Thyroid gland (tissue), 4 donors: ENCODE results near the gene OGDH. TPM values are rescaled to one million over a fixed set of nuclear protein-coding genes. Genes with fewer than 3 reads are reported as not detected.

ENCODE experiments used
- DNase-seq, 2 donors: peaks; one replicate each; pipeline ENCODE4 v3.0.0-alpha.2; 2019
- H3K27ac ChIP-seq, 3 donors: fragments of 200-600 bp; sonication (generic); 1 replicate in 2 of 3; 2 replicates in 1 of 3; pipeline ENCODE4 v1.5.1; 2016 to 2019; ENCODE audit warnings: mild to moderate bottlenecking in 1 of 3, moderate library complexity in 1 of 3
- H3K27me3 ChIP-seq: fragments of 200-600 bp; sonication (generic); one replicate; pipeline ENCODE4 v1.5.1; 2019
- H3K36me3 ChIP-seq, 2 donors: fragments of 200-600 bp; sonication (generic); one replicate each; pipeline ENCODE4 v1.5.1; 2016 to 2019
- H3K4me1 ChIP-seq, 2 donors: fragments of 200-600 bp; sonication (generic); one replicate each; pipeline ENCODE4 v1.5.1; 2017 to 2019
- H3K4me3 ChIP-seq, 3 donors: fragments of 200-600 bp; sonication (generic); replicated peaks in 1 of 3; 1 replicate in 2 of 3; 2 replicates in 1 of 3; pipeline ENCODE4 v1.5.1; 2016; ENCODE audit warnings: mild to moderate bottlenecking in 1 of 3
- H3K9me3 ChIP-seq: fragments of 200-600 bp; sonication (generic); one replicate; pipeline ENCODE4 v1.5.1; 2017
- CTCF ChIP-seq, 6 experiments: fragments of 200-600 bp in 3 of 6; fragments of 450-650 bp in 3 of 6; sonication (generic) in 3 of 6; IDR thresholded peaks; one replicate each; pipeline ENCODE4 v1.5.1; 2016 to 2019; ENCODE audit warnings: antibody characterized with exemption in 6 of 6, mild to moderate bottlenecking in 2 of 6, inconsistent platforms in 1 of 6, moderate library complexity in 1 of 6
- POLR2A ChIP-seq, 2 donors: fragments of 450-650 bp; IDR thresholded peaks; one replicate each; pipeline ENCODE4 v1.6.1; 2017; ENCODE audit warnings: antibody characterized with exemption in 2 of 2, mild to moderate bottlenecking in 2 of 2, moderate library complexity in 1 of 2
- WGBS, 2 donors: methylation state at CpG; one replicate each; pipeline ENCODE4 v1.1.5; 2017; 5-methylcytosine and 5-hydroxymethylcytosine counted together
- intact Hi-C: fragments of 100-400 bp; cut with DNase I; formaldehyde crosslinking; loops from one replicate; pipeline ENCODE4 v1.15.1; 2023
- total RNA-seq, 4 donors: library from RNA; depleted of rRNA; stranded (reverse); fragments of >200 nt; gene quantifications; one replicate each; pipeline ENCODE4 v1.2.3, GENCODE V29; 2016

The OGDH gene
- 100 to 1,000 TPM; 108 to 325 (median 201) TPM for total RNA-seq

- Histone ChIP-seq H3K9me3 (no peaks in the 10 kb centered on the region), H3K4me1 (peaks cover 14 to 17% of the 10 kb centered on the region in 2 donors), H3K36me3 (no peaks in the 10 kb centered on the region), H3K27ac (peak within 1 kb of the TSS; percentile 93 to 99 (median 97)), H3K4me3 (peak within 1 kb of the TSS; percentile 47 to 80 (median 76)), H3K27me3 (no peaks in the 10 kb centered on the region)
- WGBS, 2 donors = 1% methylated on average over 31 to 32 of the region's 93 CpGs
- TF ChIP-seq CTCF (IDR thresholded peaks at IDR 0.05) = peak in 1 of 6 experiments; percentile 36
- TF ChIP-seq POLR2A (IDR thresholded peaks at IDR 0.05) = peak; percentile 77 to 97
- peak; percentile 98 to 99 for DNase-seq
- intact Hi-C loops = no loop called here
These were observed at the start of gene OGDH for GRCh38 chr7:44606341-44607140. Gene OGDH, plus strand, starts transcription at chr7:44606627. Its CDS starts 17,717 bp downstream, at chr7:44624344.

GRCh38 chr7:44557485-44557884 lies 48.9 kb upstream of the OGDH start:
- H3K9me3 ChIP-seq = no peaks in the 10 kb centered on the region
- H3K36me3 ChIP-seq = no peaks in the 10 kb centered on the region
- intact Hi-C loops = no loop called here
- TF ChIP-seq CTCF (IDR thresholded peaks at IDR 0.05) = no peak
- no peak for TF ChIP-seq POLR2A (IDR thresholded peaks at IDR 0.05)
- 83 to 88% methylated on average over 2 of the region's 2 CpGs for WGBS, 2 donors
- H3K4me1 ChIP-seq = no peaks in the 10 kb centered on the region
- no peak for DNase-seq
- no peak overlapping the region for H3K4me3 ChIP-seq
- no peak overlapping the region for H3K27ac ChIP-seq
- no peaks in the 10 kb centered on the region for H3K27me3 ChIP-seq

GRCh38 chr7:44559485-44559884 lies 46.9 kb upstream of the OGDH start:
- TF ChIP-seq POLR2A (IDR thresholded peaks at IDR 0.05) (no peak), CTCF (IDR thresholded peaks at IDR 0.05) (no peak)
- Histone ChIP-seq H3K4me3 (no peak overlapping the region), H3K9me3 (no peaks in the 10 kb centered on the region)

GRCh38 chr7:44561481-44561880 lies 44.9 kb upstream of the OGDH start:
- Histone ChIP-seq H3K4me3 (no peak overlapping the region), H3K27ac (no peak overlapping the region), H3K36me3 (peaks cover 8 to 10% of the 10 kb centered on the region in 2 donors), H3K4me1 (no peaks in the 10 kb centered on the region), H3K9me3 (no peaks in the 10 kb centered on the region), H3K27me3 (no peaks in the 10 kb centered on the region)
- TF ChIP-seq POLR2A (IDR thresholded peaks at IDR 0.05) (no peak), CTCF (IDR thresholded peaks at IDR 0.05) (no peak)
- intact Hi-C loops = loop anchor here (10.0 kb wide), 2 partner anchors 317 to 573 kb away; no protein-coding TSS in a partner anchor
- 70 to 74% methylated on average over 6 of the region's 6 CpGs for WGBS, 2 donors
- DNase-seq = no peak

More at GRCh38 chr7:44559485-44559884, 46.9 kb upstream of the OGDH start:
- Histone ChIP-seq H3K27ac (no peak overlapping the region), H3K4me1 (no peaks in the 10 kb centered on the region), H3K27me3 (no peaks in the 10 kb centered on the region), H3K36me3 (no peaks in the 10 kb centered on the region)
- WGBS, 2 donors = 74 to 88% methylated on average over 4 of the region's 4 CpGs
- DNase-seq = no peak
- intact Hi-C loops = no loop called here
